H9 (cell line): ENCODE results near the gene DENND5B. TPM values are rescaled to one million over a fixed set of nuclear protein-coding genes. Genes with fewer than 3 reads are reported as not detected.

Experiments used
- DNase-seq: peaks from one replicate; pipeline ENCODE4 v3.0.0-alpha.2; 2017
- H2AFZ ChIP-seq: one replicate; pipeline ENCODE4 v1.6.1; 2013; ENCODE audit warnings: mild to moderate bottlenecking, low read length, control low read depth, moderate library complexity
- H2AK5ac ChIP-seq: 2 replicates; pipeline ENCODE4 v1.6.1; 2013; ENCODE audit warnings: low read length, control low read depth, mixed read lengths; ENCODE audit not compliant: insufficient read length
- H2BK120ac ChIP-seq: one replicate; pipeline ENCODE4 v1.6.1; 2013; ENCODE audit warnings: low read depth, mild to moderate bottlenecking, low read length, control low read depth, inconsistent platforms; ENCODE audit not compliant: poor library complexity, severe bottlenecking
- H2BK12ac ChIP-seq: 2 replicates; pipeline ENCODE4 v1.6.1; 2013; ENCODE audit warnings: low read length, control low read depth, mixed read lengths, low read depth; ENCODE audit not compliant: insufficient read length
- H2BK15ac ChIP-seq: 2 replicates; pipeline ENCODE4 v1.6.1; 2013; ENCODE audit warnings: low read depth, low read length, control low read depth
- H2BK20ac ChIP-seq: one replicate; pipeline ENCODE4 v1.6.1; 2013; ENCODE audit warnings: low read depth, mild to moderate bottlenecking, low read length, control low read depth, inconsistent platforms; ENCODE audit not compliant: poor library complexity, severe bottlenecking
- H2BK5ac ChIP-seq: 2 replicates; pipeline ENCODE4 v1.6.1; 2013; ENCODE audit warnings: low read length, control low read depth, mixed read lengths; ENCODE audit not compliant: insufficient read length
- H3K14ac ChIP-seq: 2 replicates; pipeline ENCODE4 v1.6.1; 2013; ENCODE audit warnings: low read length, control low read depth; ENCODE audit not compliant: insufficient read depth
- H3K18ac ChIP-seq: 2 replicates; pipeline ENCODE4 v1.6.1; 2013; ENCODE audit warnings: low read depth, mild to moderate bottlenecking, mixed read lengths, low read length, control low read depth; ENCODE audit not compliant: insufficient read length
- H3K23ac ChIP-seq: 2 replicates; pipeline ENCODE4 v1.6.1; 2013; ENCODE audit warnings: low read length, control low read depth, mixed read lengths, low read depth; ENCODE audit not compliant: insufficient read length
- H3K23me2 ChIP-seq: 2 replicates; pipeline ENCODE4 v1.6.1; 2013; ENCODE audit warnings: low read depth, mild to moderate bottlenecking, mixed read lengths, low read length, control low read depth; ENCODE audit not compliant: insufficient read length, poor library complexity, severe bottlenecking
- H3K27ac ChIP-seq: 2 replicates; pipeline ENCODE4 v1.5.1; 2013; ENCODE audit warnings: low read length, control low read depth, mixed read lengths, low read depth; ENCODE audit not compliant: insufficient read length
- H3K27me3 ChIP-seq: 2 replicates; pipeline ENCODE4 v1.6.1; 2013; ENCODE audit warnings: low read length, control low read depth, inconsistent platforms; ENCODE audit not compliant: insufficient read depth
- H3K4ac ChIP-seq: 2 replicates; pipeline ENCODE4 v1.6.1; 2013; ENCODE audit warnings: low read depth, mild to moderate bottlenecking, control low read depth, inconsistent platforms, low read length, moderate library complexity
- H3K4me1 ChIP-seq: 2 replicates; pipeline ENCODE4 v1.6.1; 2013; ENCODE audit warnings: low read length, control low read depth, inconsistent platforms; ENCODE audit not compliant: insufficient read depth
- H3K4me2 ChIP-seq: 2 replicates; pipeline ENCODE4 v1.6.1; 2013; ENCODE audit warnings: low read length, control low read depth, mixed read lengths; ENCODE audit not compliant: insufficient read length, insufficient read depth
- H3K56ac ChIP-seq: 2 replicates; pipeline ENCODE4 v1.6.1; 2013; ENCODE audit warnings: low read depth, mild to moderate bottlenecking, mixed read lengths, low read length, control low read depth; ENCODE audit not compliant: insufficient read length
- H3K79me1 ChIP-seq: 2 replicates; pipeline ENCODE4 v1.6.1; 2013; ENCODE audit warnings: low read depth, mild to moderate bottlenecking, moderate library complexity, low read length, control low read depth, inconsistent platforms; ENCODE audit not compliant: insufficient read depth, poor library complexity, severe bottlenecking
- H3K79me2 ChIP-seq: 2 replicates; pipeline ENCODE4 v1.6.1; 2013; ENCODE audit warnings: low read length, control low read depth, inconsistent platforms; ENCODE audit not compliant: insufficient read depth
- H3K9ac ChIP-seq: 2 replicates; pipeline ENCODE4 v1.6.1; 2013; ENCODE audit warnings: low read length, control low read depth, mixed read lengths; ENCODE audit not compliant: insufficient read length; ENCODE audit errors: extremely low read depth
- H3K9me3 ChIP-seq: one replicate; pipeline ENCODE4 v1.6.1; 2013; ENCODE audit warnings: low read depth, low read length, inconsistent platforms; ENCODE audit not compliant: control insufficient read depth
- H3T11ph ChIP-seq: one replicate; pipeline ENCODE4 v1.6.1; 2013; ENCODE audit warnings: mild to moderate bottlenecking, low read length, control low read depth, inconsistent platforms
- H4K20me1 ChIP-seq: one replicate; pipeline ENCODE4 v1.6.1; 2013; ENCODE audit not compliant: control insufficient read depth, insufficient read length, insufficient read depth
- H4K5ac ChIP-seq: 2 replicates; pipeline ENCODE4 v1.6.1; 2013; ENCODE audit warnings: low read depth, mild to moderate bottlenecking, mixed read lengths, low read length, control low read depth; ENCODE audit not compliant: insufficient read length
- H4K8ac ChIP-seq: replicated peaks from 2 replicates; pipeline ENCODE4 v1.6.1; 2013; ENCODE audit warnings: low read length, control low read depth, mixed read lengths, low read depth; ENCODE audit not compliant: insufficient read length
- H4K91ac ChIP-seq: 2 replicates; pipeline ENCODE4 v1.6.1; 2013; ENCODE audit warnings: low read depth, mild to moderate bottlenecking, moderate library complexity, mixed read lengths, low read length, control low read depth; ENCODE audit not compliant: insufficient read length
- H3K27ac Mint-ChIP-seq, 3 experiments: 2 replicates in 2 of 3; 3 replicates in 1 of 3; pipeline ENCODE4 v1.8.0; 2020 to 2021; ENCODE audit warnings: mixed read lengths in 3 of 3, mild to moderate bottlenecking in 1 of 3, moderate library complexity in 1 of 3
- H3K27me3 Mint-ChIP-seq: 2 replicates; pipeline ENCODE4 v1.8.0; 2021; ENCODE audit warnings: low read depth, mild to moderate bottlenecking, moderate library complexity, mixed read lengths
- H3K36me3 Mint-ChIP-seq, 3 experiments: 2 replicates in 2 of 3; 3 replicates in 1 of 3; pipeline ENCODE4 v1.8.0; 2020 to 2021; ENCODE audit warnings: low read depth in 3 of 3, mixed read lengths in 3 of 3; ENCODE audit not compliant: insufficient read depth in 1 of 3
- H3K4me1 Mint-ChIP-seq, 2 experiments: 2 replicates each; pipeline ENCODE4 v1.8.0; 2020; ENCODE audit warnings: mixed read lengths in 2 of 2
- H3K4me3 Mint-ChIP-seq, 2 experiments: 2 replicates in 1 of 2; 3 replicates in 1 of 2; pipeline ENCODE4 v1.8.0; 2020 to 2021; ENCODE audit warnings: mild to moderate bottlenecking in 2 of 2, mixed read lengths in 2 of 2, moderate library complexity in 1 of 2
- H3K9me3 Mint-ChIP-seq, 2 experiments: 2 replicates in 1 of 2; 3 replicates in 1 of 2; pipeline ENCODE4 v1.8.0; 2020; ENCODE audit warnings: mild to moderate bottlenecking in 2 of 2, mixed read lengths in 2 of 2, moderate library complexity in 1 of 2
- CTCF ChIP-seq: fragments of 200-600 bp; sonication (generic); conservative IDR thresholded peaks from 3 replicates; pipeline ENCODE4 v1.8.0; 2021; ENCODE audit warnings: antibody characterized with exemption, mild to moderate bottlenecking
- WGBS: extraction: QIAGEN DNeasy Blood & Tissue Kit; methylation state at CpG from one replicate; pipeline ENCODE4 v1.1.7; 2013; ENCODE audit warnings: missing lambda C conversion rate, low lambda C conversion rate, mixed read lengths; ENCODE audit not compliant: insufficient read length; ENCODE audit errors: extremely low coverage; 5-methylcytosine and 5-hydroxymethylcytosine counted together
- total RNA-seq: library from RNA; stranded (reverse); gene quantifications from 2 replicates; pipeline ENCODE4 v1.2.1, GENCODE V29; 2021

Gene DENND5B
- total RNA-seq, 1 experiment from 2014 or later = 13.4 TPM

GRCh38 chr12:31440134-31440533, 150.8 kb downstream of the DENND5B start:
- DNase-seq = no peak

More at GRCh38 chr12:31440134-31440533, 150.8 kb downstream of the DENND5B start:
- Histone ChIP-seq H3K23ac (no peak overlapping the region), H3K27me3 (no peaks in the 10 kb centered on the region), H3K56ac (no peak overlapping the region), H3K4ac (no peak overlapping the region), H3K14ac (no peak overlapping the region), H2BK5ac (no peak overlapping the region), H3K23me2 (no peaks in the 10 kb centered on the region), H4K8ac (no peak overlapping the region), H3K79me1 (no peaks in the 10 kb centered on the region), H2BK12ac (no peak overlapping the region), H3K9ac (no peak overlapping the region), H2AFZ (no peak overlapping the region), H3K9me3 (no peaks in the 10 kb centered on the region), H3K4me1 (no peaks in the 10 kb centered on the region), H2BK20ac (no peak overlapping the region), H2BK15ac (no peak overlapping the region), H3K79me2 (no peaks in the 10 kb centered on the region), H3K18ac (no peak overlapping the region), H4K5ac (no peak overlapping the region), H3K4me2 (no peak overlapping the region), H4K20me1 (no peaks in the 10 kb centered on the region), H2AK5ac (no peak overlapping the region), H3K27ac (no peak overlapping the region), H4K91ac (no peak overlapping the region), H2BK120ac (no peak overlapping the region), H3T11ph (no peak overlapping the region)
- Mint-ChIP-seq H3K9me3 (no peaks in the 10 kb centered on the region), H3K27ac (no peak overlapping the region), H3K4me1 (0 out of 4 replicates have a peak, but pooled peaks cover 0 to 5% of the 10 kb centered on the region in 2 experiments), H3K36me3 (no peaks in the 10 kb centered on the region; a peak in 1 of 7 replicates), H3K4me3 (no peak overlapping the region), H3K27me3 (no peaks in the 10 kb centered on the region; the same call in 1 of the 2 replicates)
- WGBS = no CpG with 5 or more reads among the region's 4 CpGs
- TF ChIP-seq CTCF = no peak
